ENCODE data around the gene TGFB1. TPM values are rescaled to one million over a fixed set of nuclear protein-coding genes. Genes with fewer than 3 reads are reported as not detected.

TGFB1 gene
- total and polyA plus RNA-seq, 9 of the 15 experiments (the other 6 are each of a cell fraction or from before 2014, with no cell fraction given) = 0.24 to 159 (median 17.2) TPM

- DNase-seq (ENCODE audit: extremely low read depth in 1 of 4, low spot score in 3 of 4) = peak in 1 of 4 experiments; percentile 38
- Histone ChIP-seq H3K4me3 (peak overlapping the region; percentile 73), H3K9ac (ENCODE audit: insufficient read depth in 1 of 2, low read depth in 2 of 2, low read length in 2 of 2) (peak overlapping the region; percentile 3 to 92; a peak in 3 of 4 replicates), H3K9me1 (ENCODE audit: control insufficient read depth, insufficient read depth, low read length) (no peaks in the 10 kb centered on the region), H3K4me2 (ENCODE audit: insufficient read depth, low read length) (peak overlapping the region; percentile 90), H3K27ac (ENCODE audit: extremely low read depth, low read depth, low read length) (peak overlapping the region; percentile 95; the same call in 1 of the 3 replicates), H4K20me1 (replicated peaks; ENCODE audit: control insufficient read depth, insufficient read depth, low read length) (no peaks in the 10 kb centered on the region), H3K27me3 (ENCODE audit: control insufficient read depth in 2 of 2, insufficient read depth in 2 of 2, low read length in 2 of 2) (no peaks in the 10 kb centered on the region), H3K9me3 (replicated peaks; ENCODE audit: control insufficient read depth, insufficient read depth, low read depth, low read length) (no peaks in the 10 kb centered on the region), H3K36me3 (ENCODE audit: control insufficient read depth, insufficient read depth, low read length) (peaks cover 9% of the 10 kb centered on the region; the same call in 1 of the 3 replicates), H3K79me2 (ENCODE audit: control insufficient read depth, insufficient read depth, low read length) (peaks cover 45% of the 10 kb centered on the region), H3K4me1 (replicated peaks in 1 of 2; ENCODE audit: control insufficient read depth in 2 of 2, insufficient read depth in 2 of 2, low read length in 2 of 2) (peaks cover 15 to 18% of the 10 kb centered on the region in 2 experiments; a peak in 4 of 5 replicates), H2AFZ (ENCODE audit: low read depth, low read length) (no peak overlapping the region)
- CTCF ChIA-PET (ENCODE audit: low intra/inter-chr PET ratio) = no interaction called here
- TF ChIP-seq GATAD2A (IDR thresholded peaks at IDR 0.05) (no peak), THRB (CRISPR knock-in tag; conservative IDR thresholded peaks at IDR 0.05) (no peak), GATAD2B (IDR thresholded peaks at IDR 0.05; ENCODE audit: borderline replicate concordance) (no peak), RFX1 (IDR thresholded peaks at IDR 0.05) (peak; percentile 71), TRIM24 (IDR thresholded peaks at IDR 0.05) (no peak), E2F6 (IDR thresholded peaks at IDR 0.05; ENCODE audit: borderline replicate concordance in 1 of 2, extremely low read depth in 1 of 2, insufficient read depth in 1 of 2, insufficient read length in 1 of 2, low read depth in 1 of 2, low read length in 1 of 2, poor library complexity in 1 of 2, severe bottlenecking in 1 of 2) (no peak)
- peak; percentile 32 for FAIRE-seq
- POLR2A ChIA-PET = interaction anchor here (0.7 to 1.6 kb wide), 6 partner anchors 9 to 41 kb away, joined by 3 to 12 read pairs (median 5); partner anchors contain the start of genes B9D2 and DMAC2
- in situ Hi-C loops (cut with MboI) (no loop called here), intact Hi-C loops (cut with micrococcal nuclease) (loop anchor here (5.0 kb wide), 1 partner anchor 34 kb away; no protein-coding TSS in a partner anchor)
- BruUV-seq (replicated peaks) = no TSS peak
- peak; percentile 22; the same call in 2 of the 3 replicates for ATAC-seq
- 3% methylated on average over 3 of the region's 3 CpGs for WGBS (ENCODE audit: insufficient coverage, low coverage, missing lambda C conversion rate)
These were observed 44.9 kb upstream of the TGFB1 start for GRCh38 chr19:41398598-41398997.
